K562 (cell line): Measurements from ENCODE around the gene GGNBP2. TPM values are rescaled to one million over a fixed set of nuclear protein-coding genes. Genes with fewer than 3 reads are reported as not detected.

Experiments used
- ATAC-seq: fragments of 200-7000 bp; cut with Tn5 transposase; 3 replicates; pipeline ENCODE4 v1.9.1; 2020; ENCODE audit warnings: moderate library complexity
- BruUV-seq: library from RNA; stranded (reverse); fragments of 400-500 nt; replicated peaks from 2 replicates; lab custom pipeline; 2021; lab: Mats Ljungman, UMichigan
- CTCF ChIA-PET: fragments of 300-600 bp; formaldehyde crosslinking; extraction: SDS; loops from one replicate; lab custom pipeline; 2021; ENCODE audit warnings: low intra/inter-chr PET ratio; lab: Yijun Ruan, JAX
- POLR2A ChIA-PET: fragments of 300-600, 350-650 bp; sonication (Branson Sonifier 250); formaldehyde crosslinking; extraction: SDS; loops from one replicate; lab custom pipeline; 2021; ENCODE audit warnings: antibody characterized with exemption, inconsistent platforms; lab: Yijun Ruan, JAX
- DNase-seq, 4 experiments: peaks; one replicate each; pipeline versions ENCODE4 v3.0.0 to v3.0.0-alpha.2; 2011 to 2018; ENCODE audit warnings: low spot score in 3 of 4, mixed read lengths in 3 of 4; ENCODE audit errors: extremely low read depth in 1 of 4
- FAIRE-seq: peaks from 2 replicates; lab custom pipeline; 2011; peaks lifted over from hg19 to GRCh38; lab: Jason Lieb, UNC
- H2AFZ ChIP-seq: 2 replicates; pipeline ENCODE4 v1.6.0; 2011; ENCODE audit warnings: low read depth, low read length, control low read depth, inconsistent platforms
- H3K27ac ChIP-seq: fragments of 200-600 bp; 3 replicates; pipeline ENCODE4 v1.8.0; 2011; ENCODE audit warnings: low read depth, mild to moderate bottlenecking, control low read depth, inconsistent platforms, low read length, moderate library complexity, mixed read lengths; ENCODE audit errors: extremely low read depth
- H3K27me3 ChIP-seq, 2 experiments: fragments of 300-600 bp in 1 of 2; 2 replicates in 1 of 2; 3 replicates in 1 of 2; pipeline versions ENCODE4 v1.6.0 to v1.8.0; 2011; ENCODE audit warnings: inconsistent platforms in 2 of 2, low read length in 2 of 2, mild to moderate bottlenecking in 1 of 2, mixed read lengths in 1 of 2, moderate library complexity in 1 of 2; ENCODE audit not compliant: control insufficient read depth in 2 of 2, insufficient read depth in 2 of 2
- H3K36me3 ChIP-seq: fragments of 300-600 bp; 3 replicates; pipeline ENCODE4 v1.8.0; 2011; ENCODE audit warnings: mild to moderate bottlenecking, low read length, inconsistent platforms; ENCODE audit not compliant: control insufficient read depth, insufficient read depth
- H3K4me1 ChIP-seq, 2 experiments: fragments of 200-600 bp in 1 of 2; replicated peaks in 1 of 2; 2 replicates in 1 of 2; 3 replicates in 1 of 2; pipeline versions ENCODE4 v1.5.1 to v1.8.0; 2011; ENCODE audit warnings: inconsistent platforms in 2 of 2, low read length in 2 of 2, mild to moderate bottlenecking in 1 of 2, mixed read lengths in 1 of 2, moderate library complexity in 1 of 2; ENCODE audit not compliant: control insufficient read depth in 2 of 2, insufficient read depth in 2 of 2
- H3K4me2 ChIP-seq: 2 replicates; pipeline ENCODE4 v1.6.1; 2011; ENCODE audit warnings: low read length, control low read depth, inconsistent platforms, mixed read lengths; ENCODE audit not compliant: insufficient read depth
- H3K4me3 ChIP-seq: fragments of 200-600 bp; sonication (generic), shearing (Covaris generic); 2 replicates; pipeline ENCODE4 v1.5.1; 2016; ENCODE audit warnings: control low read depth, inconsistent platforms
- H3K79me2 ChIP-seq: fragments of 200-600 bp; 3 replicates; pipeline ENCODE4 v1.8.0; 2011; ENCODE audit warnings: low read length, inconsistent platforms; ENCODE audit not compliant: control insufficient read depth, insufficient read depth
- H3K9ac ChIP-seq, 2 experiments: 2 replicates each; pipeline versions ENCODE4 v1.6.0 to v1.6.1; 2011; ENCODE audit warnings: low read depth in 2 of 2, low read length in 2 of 2, control low read depth in 1 of 2, inconsistent platforms in 1 of 2, mild to moderate bottlenecking in 1 of 2, mixed read lengths in 1 of 2; ENCODE audit not compliant: insufficient read depth in 1 of 2
- H3K9me1 ChIP-seq: one replicate; pipeline ENCODE4 v1.6.0; 2011; ENCODE audit warnings: inconsistent platforms, mild to moderate bottlenecking, low read length, moderate library complexity; ENCODE audit not compliant: control insufficient read depth, insufficient read depth
- H3K9me3 ChIP-seq: replicated peaks from 2 replicates; pipeline ENCODE4 v1.5.1; 2011; ENCODE audit warnings: low read depth, low read length, inconsistent platforms; ENCODE audit not compliant: control insufficient read depth, insufficient read depth
- H4K20me1 ChIP-seq: replicated peaks from 2 replicates; pipeline ENCODE4 v1.6.1; 2011; ENCODE audit warnings: low read length, inconsistent platforms, mixed read lengths; ENCODE audit not compliant: control insufficient read depth, insufficient read depth
- BHLHE40 ChIP-seq: IDR thresholded peaks from 2 replicates; pipeline ENCODE4 v1.6.1; 2011; ENCODE audit warnings: low read length, improper control_type of control experiment
- CTCF ChIP-seq, 3 experiments: IDR thresholded peaks in 2 of 3; conservative IDR thresholded peaks in 1 of 3; 2 replicates each; pipeline ENCODE4 v1.5.1; 2011 to 2012; ENCODE audit warnings: low read length in 3 of 3, mild to moderate bottlenecking in 3 of 3, control low read depth in 2 of 3, improper control_type of control experiment in 1 of 3, inconsistent platforms in 1 of 3, low read depth in 1 of 3, mixed read lengths in 1 of 3, moderate library complexity in 1 of 3; ENCODE audit not compliant: insufficient read depth in 2 of 3
- GATAD2A ChIP-seq: fragments of 450-650 bp; IDR thresholded peaks from 2 replicates; pipeline ENCODE4 v1.6.1; 2017
- MTA3 ChIP-seq: fragments of 450-650 bp; formaldehyde crosslinking; IDR thresholded peaks from 2 replicates; pipeline ENCODE4 v1.6.1; 2017; ENCODE audit warnings: mild to moderate bottlenecking, borderline replicate concordance
- POLR2G ChIP-seq: fragments of 200-400 bp; formaldehyde crosslinking; IDR thresholded peaks from 2 replicates; pipeline ENCODE4 v1.6.1; 2017; ENCODE audit warnings: low read depth, mild to moderate bottlenecking, antibody characterized with exemption, low read length, moderate library complexity
- POLR2H ChIP-seq: IDR thresholded peaks from 2 replicates; pipeline ENCODE4 v1.6.1; 2016; ENCODE audit warnings: missing genetic modification characterization, low read depth, mild to moderate bottlenecking, control low read depth, missing compliant biosample characterization, moderate library complexity
- RAD21 ChIP-seq, 2 experiments: fragments of 250-450 bp in 1 of 2; fragments of 450-650 bp in 1 of 2; sonication (Bioruptor Pico) in 1 of 2; formaldehyde crosslinking in 1 of 2; IDR thresholded peaks in 1 of 2; conservative IDR thresholded peaks in 1 of 2; 2 replicates each; pipeline versions ENCODE4 v1.4.0 to v1.8.0; 2020 to 2022; ENCODE audit warnings: mild to moderate bottlenecking in 2 of 2, moderate library complexity in 1 of 2
- TCF3 ChIP-seq: sonication (generic); formaldehyde crosslinking; IDR thresholded peaks from 2 replicates; pipeline ENCODE4 v1.4.0; 2020; ENCODE audit warnings: mild to moderate bottlenecking, missing genetic modification reagents
- TRIM24 ChIP-seq, 2 experiments: fragments of 450-650 bp; IDR thresholded peaks; 2 replicates each; pipeline ENCODE4 v1.6.1; 2016
- U2AF1 ChIP-seq: fragments of 200-400 bp; formaldehyde crosslinking; optimal IDR thresholded peaks from 2 replicates; pipeline ENCODE3; 2017; ENCODE audit warnings: mild to moderate bottlenecking, low read depth, low read length, moderate library complexity
- ZKSCAN1 ChIP-seq: fragments of 150-350 bp; IDR thresholded peaks from 2 replicates; pipeline ENCODE4 v1.6.1; 2016; ENCODE audit warnings: low read depth, low read length
- ZNF174 ChIP-seq: fragments of 250-450 bp; sonication (Bioruptor Pico); IDR thresholded peaks from 2 replicates; pipeline ENCODE4 v1.4.0; 2020; ENCODE audit warnings: mild to moderate bottlenecking
- ZNF609 ChIP-seq: sonication (generic); formaldehyde crosslinking; IDR thresholded peaks from 2 replicates; pipeline ENCODE4 v1.8.1; 2023; ENCODE audit warnings: missing genetic modification reagents, mild to moderate bottlenecking, borderline replicate concordance
- WGBS: fragments of 100-300 bp; shearing (Covaris generic); methylation state at CpG from one replicate; pipeline ENCODE4 v1.1.6; 2016; ENCODE audit warnings: low coverage, mixed read lengths; ENCODE audit not compliant: insufficient coverage; ENCODE audit errors: missing lambda C conversion rate; 5-methylcytosine and 5-hydroxymethylcytosine counted together
- in situ Hi-C: fragments of 300-500 bp; cut with MboI; formaldehyde crosslinking; loops from 4 replicates; pipeline ENCODE4 v1.15.0; 2018; ENCODE audit warnings: inconsistent platforms, mixed read lengths
- intact Hi-C: fragments of 100-400 bp; cut with micrococcal nuclease; formaldehyde crosslinking; loops from 2 replicates; pipeline ENCODE4 v1.14.2; 2022
- polyA plus RNA-seq, 8 experiments: library from polyadenylated mRNA; depleted of rRNA in 4 of 8; stranded (reverse) in 5 of 8; unstranded in 3 of 8; fragments of >200 nt; fragmentation: Nextera tagmentation in 2 of 8; fragmentation: Illumina TruSeq in 1 of 8; extraction: Ambion mirVana in 2 of 8; extraction: Trizol in 1 of 8; gene quantifications; 2 replicates each; pipeline versions ENCODE4 v1.2.1 to v1.2.3, GENCODE V29; 2011 to 2014; ENCODE audit warnings: inconsistent platforms in 1 of 8, missing spikeins in 1 of 8
- total RNA-seq, 7 experiments: library from RNA; depleted of rRNA in 6 of 7; stranded (reverse); fragments of >200 nt in 6 of 7; fragmentation: Illumina TruSeq in 2 of 7; extraction: Trizol in 2 of 7; gene quantifications; 2 replicates each; pipeline versions ENCODE4 v1.2.1 to v1.2.3, GENCODE V29; 2011 to 2021; ENCODE audit warnings: low replicate concordance in 1 of 7
- TF ChIP-seq, protein P1 (sequence below): sonication (generic); formaldehyde crosslinking; IDR thresholded peaks from 2 replicates; pipeline ENCODE4 v1.5.0; 2020; ENCODE audit warnings: missing genetic modification reagents

The GGNBP2 gene
- total and polyA plus RNA-seq, 9 of the 15 experiments (the other 6 are each of a cell fraction or from before 2014, with no cell fraction given): 35.7 to 96.6 (median 64.1) TPM

- H3K4me2 ChIP-seq: no peak overlapping the region
- in situ Hi-C loops: no loop called here
- H3K27me3 ChIP-seq: no peaks in the 10 kb centered on the region
- intact Hi-C loops: no loop called here
- peaks cover 93% of the 10 kb centered on the region; the same call in 2 of the 3 replicates for H3K36me3 ChIP-seq
- no peaks in the 10 kb centered on the region for H3K9me3 ChIP-seq
- no peak overlapping the region for H2AFZ ChIP-seq
- no peaks in the 10 kb centered on the region for H3K79me2 ChIP-seq
- ChIA-PET CTCF (no interaction called here), POLR2A (interaction anchor here (0.6 to 2.7 kb wide), 5 partner anchors 9 to 1039 kb away, joined by 3 to 13 read pairs (median 5); partner anchors contain the start of genes MYO19 and PIGW)
- no peaks in the 10 kb centered on the region for H3K9me1 ChIP-seq
- peaks cover 0 to 3% of the 10 kb centered on the region in 2 experiments; a peak in 1 of 5 replicates for H3K4me1 ChIP-seq
- no peak overlapping the region for H3K4me3 ChIP-seq
- ATAC-seq: no peak
- H4K20me1 ChIP-seq: peaks cover 6% of the 10 kb centered on the region; the same call in 1 of the 2 replicates
- DNase-seq: no peak
- WGBS: 86% methylated on average over 3 of the region's 3 CpGs
- FAIRE-seq: no peak
- no peak overlapping the region for H3K27ac ChIP-seq
- H3K9ac ChIP-seq: no peak overlapping the region
- BruUV-seq: no TSS peak
- TF ChIP-seq POLR2G: no peak
- TF ChIP-seq ZNF609 (CRISPR knock-in tag): no peak
- TF ChIP-seq, protein P1, sequence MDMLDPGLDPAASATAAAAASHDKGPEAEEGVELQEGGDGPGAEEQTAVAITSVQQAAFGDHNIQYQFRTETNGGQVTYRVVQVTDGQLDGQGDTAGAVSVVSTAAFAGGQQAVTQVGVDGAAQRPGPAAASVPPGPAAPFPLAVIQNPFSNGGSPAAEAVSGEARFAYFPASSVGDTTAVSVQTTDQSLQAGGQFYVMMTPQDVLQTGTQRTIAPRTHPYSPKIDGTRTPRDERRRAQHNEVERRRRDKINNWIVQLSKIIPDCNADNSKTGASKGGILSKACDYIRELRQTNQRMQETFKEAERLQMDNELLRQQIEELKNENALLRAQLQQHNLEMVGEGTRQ (CRISPR knock-in tag): no peak
- TF ChIP-seq MTA3: no peak
- TF ChIP-seq POLR2H (tag): no peak
- no peak for TF ChIP-seq TCF3 (CRISPR knock-in tag)
- TF ChIP-seq ZKSCAN1: no peak
- no peak for TF ChIP-seq U2AF1
- TF ChIP-seq CTCF (IDR thresholded peaks at IDR 0.05 in 2 of 3, conservative IDR thresholded peaks at IDR 0.05 in 1 of 3; ENCODE audit: insufficient read depth in 2 of 3, low read depth in 1 of 3, low read length in 3 of 3): no peak
- TF ChIP-seq BHLHE40: no peak
- no peak for TF ChIP-seq ZNF174
- no peak for TF ChIP-seq TRIM24 (IDR thresholded peaks at IDR 0.05)
- no peak for TF ChIP-seq GATAD2A
- TF ChIP-seq RAD21 (CRISPR knock-in tag; conservative IDR thresholded peaks at IDR 0.05 in 1 of 2, IDR thresholded peaks at IDR 0.05 in 1 of 2): no peak
Measured at GRCh38 chr17:36514856-36515255, 29.9 kb upstream of the GGNBP2 start.
